Liver (tissue), 3 donors: ENCODE measurements around the gene CD247.

Experiments used
- CTCF ChIP-seq: fragments of 150-350 bp; IDR thresholded peaks from 2 replicates; pipeline ENCODE4 v1.5.1; 2017; ENCODE audit warnings: improper control_type of control experiment, low read depth, low read length; ENCODE audit not compliant: missing input control
- FOXA1 ChIP-seq: IDR thresholded peaks from 2 replicates; pipeline ENCODE4 v1.6.1; 2016; ENCODE audit warnings: antibody characterized with exemption
- HNF4A ChIP-seq, 2 donors: conservative IDR thresholded peaks; 2 replicates each; pipeline ENCODE4 v1.6.1; 2016; ENCODE audit warnings: antibody characterized with exemption in 2 of 2, mild to moderate bottlenecking in 2 of 2
- HNF4G ChIP-seq: IDR thresholded peaks from 2 replicates; pipeline ENCODE4 v1.6.1; 2016; ENCODE audit warnings: antibody characterized with exemption
- MAX ChIP-seq: IDR thresholded peaks from 2 replicates; pipeline ENCODE4 v1.6.1; 2016; ENCODE audit warnings: antibody characterized with exemption
- RAD21 ChIP-seq, 2 donors: IDR thresholded peaks; 2 replicates each; pipeline ENCODE4 v1.6.1; 2016; ENCODE audit warnings: antibody characterized with exemption in 2 of 2, mild to moderate bottlenecking in 2 of 2
- REST ChIP-seq: IDR thresholded peaks from 2 replicates; pipeline ENCODE4 v1.6.1; 2016; ENCODE audit warnings: antibody characterized with exemption, mild to moderate bottlenecking
- RXRA ChIP-seq, 2 donors: IDR thresholded peaks; 2 replicates each; pipeline ENCODE4 v1.6.1; 2017 to 2018; ENCODE audit warnings: antibody characterized with exemption in 2 of 2, mild to moderate bottlenecking in 1 of 2
- SP1 ChIP-seq: IDR thresholded peaks from 2 replicates; pipeline ENCODE4 v1.6.1; 2018; ENCODE audit warnings: antibody characterized with exemption, mild to moderate bottlenecking
- TAF1 ChIP-seq: conservative IDR thresholded peaks from 2 replicates; pipeline ENCODE4 v1.6.1; 2016; ENCODE audit warnings: antibody characterized with exemption, mild to moderate bottlenecking
- YY1 ChIP-seq: IDR thresholded peaks from 2 replicates; pipeline ENCODE4 v1.6.1; 2016; ENCODE audit warnings: antibody characterized with exemption, mild to moderate bottlenecking
- ZBTB33 ChIP-seq: IDR thresholded peaks from 2 replicates; pipeline ENCODE4 v1.6.1; 2016; ENCODE audit warnings: antibody characterized with exemption
- donor health status: healthy.
- donor health status: healthy.

- no peak for TF ChIP-seq REST
- TF ChIP-seq CTCF = no peak
- TF ChIP-seq RAD21 (IDR thresholded peaks at IDR 0.05) = no peak
- no peak for TF ChIP-seq TAF1
- no peak for TF ChIP-seq RXRA (IDR thresholded peaks at IDR 0.05)
- no peak for TF ChIP-seq MAX
- no peak for TF ChIP-seq YY1
- no peak for TF ChIP-seq FOXA1
- TF ChIP-seq ZBTB33 = no peak
- no peak for TF ChIP-seq HNF4G
- TF ChIP-seq SP1 = no peak
- no peak for TF ChIP-seq HNF4A (conservative IDR thresholded peaks at IDR 0.05)
Observed at GRCh38 chr1:167435484-167435883, 82.8 kb downstream of the CD247 start.
